Stomach (tissue), 4 donors: ENCODE data around the gene SYNDIG1.

Experiments
- CTCF ChIP-seq, 7 experiments: fragments of 450-650 bp in 4 of 7; fragments of 200-600 bp in 3 of 7; sonication (generic) in 3 of 7; IDR thresholded peaks; one replicate each; pipeline ENCODE4 v1.5.1; 2016 to 2019; ENCODE audit warnings: antibody characterized with exemption in 7 of 7, control low read depth in 2 of 7, mild to moderate bottlenecking in 1 of 7
- EP300 ChIP-seq: sonication (generic); formaldehyde crosslinking; IDR thresholded peaks from one replicate; pipeline ENCODE4 v1.6.1; 2017; ENCODE audit warnings: antibody characterized with exemption
- POLR2A ChIP-seq, 4 donors: fragments of 450-650 bp; IDR thresholded peaks; one replicate each; pipeline ENCODE4 v1.6.1; 2016; ENCODE audit warnings: antibody characterized with exemption in 4 of 4, control low read depth in 2 of 4, mild to moderate bottlenecking in 1 of 4, moderate library complexity in 1 of 4
- POLR2AphosphoS5 ChIP-seq, 3 donors: sonication (generic); formaldehyde crosslinking; IDR thresholded peaks; one replicate each; pipeline ENCODE4 v1.6.1; 2016; ENCODE audit warnings: antibody characterized with exemption in 3 of 3

GRCh38 chr20:24521032-24521431 is 51.6 kb downstream of the SYNDIG1 start:
- no peak for TF ChIP-seq CTCF (IDR thresholded peaks at IDR 0.05)
- no peak for TF ChIP-seq POLR2A (IDR thresholded peaks at IDR 0.05)
- no peak for TF ChIP-seq POLR2AphosphoS5 (IDR thresholded peaks at IDR 0.05)
- no peak for TF ChIP-seq EP300
